ENCODE data around the gene WIPF2.

- no peak for TF ChIP-seq CTCF (IDR thresholded peaks at IDR 0.05)
- no peak for TF ChIP-seq POLR2AphosphoS5 (IDR thresholded peaks at IDR 0.05)
- TF ChIP-seq POLR2A (IDR thresholded peaks at IDR 0.05), result no peak
Observed at GRCh38 chr17:40174514-40174913, 44.6 kb upstream of the WIPF2 start.
